Testis (tissue), 3 donors: ENCODE measurements around the gene ROR2. TPM values are rescaled to one million over a fixed set of nuclear protein-coding genes. Genes with fewer than 3 reads are reported as not detected.

Source experiments
- DNase-seq: peaks from one replicate; pipeline ENCODE4 v3.0.0-alpha.2; 2019
- H3K27ac ChIP-seq, 2 donors: fragments of 200-600 bp; sonication (generic); one replicate each; pipeline ENCODE4 v1.5.1; 2019
- H3K27me3 ChIP-seq: fragments of 200-600 bp; sonication (generic); one replicate; pipeline ENCODE4 v1.5.1; 2019
- H3K36me3 ChIP-seq: fragments of 200-600 bp; sonication (generic); one replicate; pipeline ENCODE4 v1.5.1; 2017; ENCODE audit warnings: low read depth; ENCODE audit errors: missing control alignments
- H3K4me1 ChIP-seq: fragments of 200-600 bp; sonication (generic); one replicate; pipeline ENCODE4 v1.5.1; 2019
- H3K4me3 ChIP-seq, 2 donors: fragments of 200-600 bp; sonication (generic); one replicate each; pipeline ENCODE4 v1.5.1; 2017 to 2019
- H3K9me3 ChIP-seq: fragments of 200-600 bp; sonication (generic); one replicate; pipeline ENCODE4 v1.5.1; 2017
- CTCF ChIP-seq, 3 experiments: fragments of 450-650 bp in 2 of 3; fragments of 200-600 bp in 1 of 3; sonication (generic) in 1 of 3; IDR thresholded peaks; one replicate each; pipeline ENCODE4 v1.5.1; 2016 to 2019; ENCODE audit warnings: antibody characterized with exemption in 3 of 3, mild to moderate bottlenecking in 2 of 3, moderate library complexity in 1 of 3
- POLR2A ChIP-seq: fragments of 450-650 bp; IDR thresholded peaks from one replicate; pipeline ENCODE4 v1.6.1; 2017; ENCODE audit warnings: antibody characterized with exemption, mild to moderate bottlenecking, moderate library complexity
- WGBS, 2 donors: methylation state at CpG; one replicate each; pipeline ENCODE4 v1.1.5; 2018; 5-methylcytosine and 5-hydroxymethylcytosine counted together
- intact Hi-C: fragments of 100-400 bp; cut with DNase I; formaldehyde crosslinking; loops from one replicate; pipeline ENCODE4 v1.15.1; 2023; ENCODE audit warnings: low total_unique reads
- polyA plus RNA-seq: library from polyadenylated mRNA; stranded (reverse); fragments of 350-450 nt; fragmentation: Illumina TruSeq; extraction: RNeasy Lipid Tissue Mini Kit (QIAGEN cat#74804); gene quantifications from one replicate; pipeline ENCODE4 v1.2.3, GENCODE V29; 2014; ENCODE audit warnings: low read depth, low replicate concordance; ENCODE audit not compliant: insufficient read depth
- total RNA-seq, 2 donors: library from RNA; depleted of rRNA; stranded (reverse); fragments of >200 nt; gene quantifications; one replicate each; pipeline ENCODE4 v1.2.3, GENCODE V29; 2016

ROR2 gene
- total and polyA plus RNA-seq, 3 donors from 2014 or later, result 11.5 to 16.5 (median 12.3) TPM

GRCh38 chr9:91842358-91843049, 107.5 kb downstream of the ROR2 start:
- Histone ChIP-seq H3K4me3 (no peak overlapping the region), H3K36me3 (no peaks in the 10 kb centered on the region), H3K9me3 (no peaks in the 10 kb centered on the region), H3K27ac (no peak overlapping the region), H3K27me3 (no peaks in the 10 kb centered on the region), H3K4me1 (peaks cover 15% of the 10 kb centered on the region)
- TF ChIP-seq POLR2A (no peak), CTCF (IDR thresholded peaks at IDR 0.05) (no peak)
- intact Hi-C loops, result no loop called here
- no peak for DNase-seq
- WGBS, 2 donors, result 72 to 76% methylated on average over 7 to 9 of the region's 9 CpGs

- H3K36me3 ChIP-seq, result no peaks in the 10 kb centered on the region
- no peaks in the 10 kb centered on the region for H3K9me3 ChIP-seq
- WGBS, 2 donors, result 84 to 88% methylated on average over 5 of the region's 5 CpGs
- H3K27ac ChIP-seq, result no peak overlapping the region
- H3K4me1 ChIP-seq, result peaks cover 12% of the 10 kb centered on the region
- no peaks in the 10 kb centered on the region for H3K27me3 ChIP-seq
- no peak overlapping the region for H3K4me3 ChIP-seq
- intact Hi-C loops, result no loop called here
- DNase-seq, result no peak
- TF ChIP-seq CTCF (IDR thresholded peaks at IDR 0.05) (no peak), POLR2A (no peak)
Measured at GRCh38 chr9:91841591-91841990, 108.4 kb downstream of the ROR2 start.

GRCh38 chr9:91840882-91841281, 109.1 kb downstream of the ROR2 start:
- Histone ChIP-seq H3K9me3 (no peaks in the 10 kb centered on the region), H3K4me1 (peaks cover 12% of the 10 kb centered on the region), H3K36me3 (no peaks in the 10 kb centered on the region), H3K4me3 (no peak overlapping the region), H3K27me3 (no peaks in the 10 kb centered on the region), H3K27ac (no peak overlapping the region)
- no peak for TF ChIP-seq CTCF (IDR thresholded peaks at IDR 0.05)
- TF ChIP-seq POLR2A, result no peak
- WGBS, 2 donors, result 90% methylated on average over 6 of the region's 6 CpGs
- DNase-seq, result no peak
- intact Hi-C loops, result no loop called here

- Histone ChIP-seq H3K4me1 (peaks cover 12% of the 10 kb centered on the region), H3K36me3 (no peaks in the 10 kb centered on the region), H3K27me3 (no peaks in the 10 kb centered on the region), H3K4me3 (no peak overlapping the region), H3K27ac (no peak overlapping the region), H3K9me3 (no peaks in the 10 kb centered on the region)
- TF ChIP-seq CTCF (IDR thresholded peaks at IDR 0.05), result no peak
- intact Hi-C loops, result no loop called here
- no peak for DNase-seq
- WGBS, 2 donors, result 88 to 94% methylated on average over 6 to 8 of the region's 8 CpGs
Measured at GRCh38 chr9:91840469-91840868, 109.6 kb downstream of the ROR2 start.

- Histone ChIP-seq H3K27me3 (no peaks in the 10 kb centered on the region), H3K4me1 (peaks cover 12% of the 10 kb centered on the region), H3K9me3 (no peaks in the 10 kb centered on the region), H3K4me3 (no peak overlapping the region), H3K36me3 (no peaks in the 10 kb centered on the region), H3K27ac (no peak overlapping the region)
- 85 to 88% methylated on average over 14 of the region's 14 CpGs for WGBS, 2 donors
- no peak for DNase-seq
- intact Hi-C loops, result no loop called here
- TF ChIP-seq POLR2A (no peak), CTCF (IDR thresholded peaks at IDR 0.05) (no peak)
Measured at GRCh38 chr9:91839926-91840465, 110.0 kb downstream of the ROR2 start.
